NCI-H1417 treated with DMSO at 0.1 percent for 48 hours (cell line): ENCODE results near the gene ZNF593.

Experiments used
- DNase-seq: peaks from one replicate; lab custom pipeline; 2025; lab: John Stamatoyannopoulos, UW

The ZNF593 gene

GRCh38 chr1:26169198-26169554, 532 bp upstream of the ZNF593 start:
- DNase-seq, result no peak

- no peak for DNase-seq
These were observed 739 bp downstream of the ZNF593 start for GRCh38 chr1:26170472-26170821.

GRCh38 chr1:26171084-26172072, 1.7 kb downstream of the ZNF593 start, which contains the start of gene ZNF593OS:
Gene ZNF593OS, minus strand, starts transcription at chr1:26171832. Its CDS starts 171 bp downstream, at chr1:26171661.
- DNase-seq, result no peak

GRCh38 chr1:26175346-26175745, 5.6 kb downstream of the ZNF593 start:
- no peak for DNase-seq

- no peak for DNase-seq
These were observed 7.5 kb downstream of the ZNF593 start, which contains the start of gene CNKSR1 for GRCh38 chr1:26177182-26177684. Gene CNKSR1, plus strand, starts transcription at chr1:26177491. Its CDS starts 57 bp downstream, at chr1:26177548.

GRCh38 chr1:26180010-26180506, 10.3 kb downstream of the ZNF593 start:
- DNase-seq, result no peak

GRCh38 chr1:26181586-26182382, 12.1 kb downstream of the ZNF593 start:
- no peak for DNase-seq

GRCh38 chr1:26182383-26182696, 12.6 kb downstream of the ZNF593 start:
- no peak for DNase-seq

GRCh38 chr1:26184086-26184485, 14.4 kb downstream of the ZNF593 start:
- no peak for DNase-seq

GRCh38 chr1:26184883-26185282, 15.2 kb downstream of the ZNF593 start:
- DNase-seq, result no peak

GRCh38 chr1:26187882-26188281, 18.2 kb downstream of the ZNF593 start:
- DNase-seq, result no peak

GRCh38 chr1:26188477-26188876, 18.8 kb downstream of the ZNF593 start:
- DNase-seq, result no peak

- no peak for DNase-seq
These were observed 19.6 kb downstream of the ZNF593 start for GRCh38 chr1:26189331-26189730.

- DNase-seq, result no peak
These were observed 20.1 kb downstream of the ZNF593 start for GRCh38 chr1:26189751-26190275.

GRCh38 chr1:26190373-26190987, 20.8 kb downstream of the ZNF593 start, which contains the start of gene CATSPER4:
Gene CATSPER4, plus strand, starts transcription at chr1:26190602. Its CDS starts 26 bp downstream, at chr1:26190628.
- no peak for DNase-seq

- no peak for DNase-seq
These were observed 22.0 kb downstream of the ZNF593 start for GRCh38 chr1:26191739-26192138.

- no peak for DNase-seq
These were observed 26.1 kb downstream of the ZNF593 start for GRCh38 chr1:26195805-26196204.

- DNase-seq, result no peak
These were observed 27.6 kb downstream of the ZNF593 start for GRCh38 chr1:26197301-26197700.

GRCh38 chr1:26197813-26198212, 28.1 kb downstream of the ZNF593 start:
- no peak for DNase-seq

GRCh38 chr1:26200413-26200812, 30.7 kb downstream of the ZNF593 start:
- no peak for DNase-seq

GRCh38 chr1:26203642-26204318, 34.1 kb downstream of the ZNF593 start:
- no peak for DNase-seq
